Skin epidermis (tissue), 12 donors: ENCODE data around the gene SRGN.
"Not testable (repeated sequence)": the region's sequence is repeated elsewhere in the genome, so short reads cannot be mapped to it uniquely, and the experiment has no call there.

ENCODE experiments used
- H3K27ac ChIP-seq, 21 experiments: fragments of 200-600 bp; sonication (generic) in 11 of 21; one replicate each; pipeline ENCODE4 v1.5.0; 2020; ENCODE audit warnings: mild to moderate bottlenecking in 3 of 21, inconsistent platforms in 2 of 21, moderate library complexity in 2 of 21
- H3K4me3 ChIP-seq, 7 experiments: fragments of 200-600 bp; sonication (generic) in 2 of 7; one replicate each; pipeline ENCODE4 v1.5.0; 2020; ENCODE audit warnings: inconsistent platforms in 2 of 7, mild to moderate bottlenecking in 2 of 7, moderate library complexity in 1 of 7

Gene SRGN

GRCh38 chr10:69087590-69088470 is at the start of gene SRGN:
Gene SRGN, plus strand, starts transcription at chr10:69088103. Its CDS starts 55 bp downstream, at chr10:69088158.
- Histone ChIP-seq H3K27ac (peak within 1 kb of the TSS; percentile 65 to 90 (median 81)), H3K4me3 (peak within 1 kb of the TSS; percentile 20 to 39 (median 35))

GRCh38 chr10:69040904-69041303 is 47.0 kb upstream of the SRGN start:
- not testable (repeated sequence) for H3K4me3 ChIP-seq, H3K27ac ChIP-seq

GRCh38 chr10:69042417-69042816 is 45.5 kb upstream of the SRGN start:
- Histone ChIP-seq H3K27ac (no peak overlapping the region), H3K4me3 (no peak overlapping the region)

- Histone ChIP-seq H3K4me3 (no peak overlapping the region), H3K27ac (peak overlapping the region in 1 of 21 experiments; percentile 94)
These were observed 45.1 kb upstream of the SRGN start for GRCh38 chr10:69042838-69043237.

GRCh38 chr10:69043931-69044531 is 43.9 kb upstream of the SRGN start:
- peak overlapping the region in 16 of 21 experiments; percentile 8 to 97 (median 91) for H3K27ac ChIP-seq

GRCh38 chr10:69044546-69044945 is 43.4 kb upstream of the SRGN start:
- Histone ChIP-seq H3K27ac (peak overlapping the region in 20 of 21 experiments; percentile 57 to 97 (median 88)), H3K4me3 (no peak overlapping the region)

More at GRCh38 chr10:69043931-69044531, 43.9 kb upstream of the SRGN start:
- H3K4me3 ChIP-seq = no peak overlapping the region

GRCh38 chr10:69045441-69046300 is 42.2 kb upstream of the SRGN start:
- H3K4me3 ChIP-seq = no peak overlapping the region
- H3K27ac ChIP-seq = peak overlapping the region in 20 of 21 experiments; percentile 61 to 97 (median 88)

GRCh38 chr10:69047111-69047832 is 40.6 kb upstream of the SRGN start:
- H3K4me3 ChIP-seq = no peak overlapping the region
- H3K27ac ChIP-seq = peak overlapping the region in 18 of 21 experiments; percentile 19 to 97 (median 62)

GRCh38 chr10:69048103-69048502 is 39.8 kb upstream of the SRGN start:
- Histone ChIP-seq H3K4me3 (no peak overlapping the region), H3K27ac (peak overlapping the region in 18 of 21 experiments; percentile 19 to 92 (median 68))

GRCh38 chr10:69049566-69049961 is 38.3 kb upstream of the SRGN start:
- Histone ChIP-seq H3K27ac (peak overlapping the region in 14 of 21 experiments; percentile 1 to 79 (median 48)), H3K4me3 (no peak overlapping the region)

- H3K27ac ChIP-seq = peak overlapping the region in 2 of 21 experiments; percentile 44 to 63
- no peak overlapping the region for H3K4me3 ChIP-seq
These were observed 36.6 kb upstream of the SRGN start for GRCh38 chr10:69051303-69051702.

- Histone ChIP-seq H3K4me3 (no peak overlapping the region), H3K27ac (peak overlapping the region in 9 of 21 experiments; percentile 7 to 63 (median 43))
These were observed 36.0 kb upstream of the SRGN start for GRCh38 chr10:69051710-69052487.

GRCh38 chr10:69052736-69053135 is 35.2 kb upstream of the SRGN start:
- H3K27ac ChIP-seq = peak overlapping the region in 5 of 21 experiments; percentile 29 to 63 (median 52)
- no peak overlapping the region for H3K4me3 ChIP-seq

- Histone ChIP-seq H3K27ac (peak overlapping the region in 1 of 21 experiments; percentile 81), H3K4me3 (no peak overlapping the region)
These were observed 32.7 kb upstream of the SRGN start for GRCh38 chr10:69055241-69055640.

GRCh38 chr10:69056129-69056528 is 31.8 kb upstream of the SRGN start:
- H3K4me3 ChIP-seq = no peak overlapping the region
- peak overlapping the region in 17 of 21 experiments; percentile 1 to 81 (median 62) for H3K27ac ChIP-seq

- Histone ChIP-seq H3K4me3 (no peak overlapping the region), H3K27ac (peak overlapping the region in 19 of 21 experiments; percentile 1 to 81 (median 60))
These were observed 31.2 kb upstream of the SRGN start for GRCh38 chr10:69056536-69057260.

GRCh38 chr10:69057261-69057950 is 30.5 kb upstream of the SRGN start:
- no peak overlapping the region for H3K4me3 ChIP-seq

More at GRCh38 chr10:69057261-69057950, 30.5 kb upstream of the SRGN start:
- H3K27ac ChIP-seq = peak overlapping the region in 20 of 21 experiments; percentile 1 to 81 (median 60)
